NCI-H2171 (cell line): Measurements from ENCODE around the gene NAP1L1.

Experiments used
- DNase-seq: peaks from one replicate; lab custom pipeline; 2025; lab: John Stamatoyannopoulos, UW

Gene NAP1L1

GRCh38 chr12:76020731-76021672 is 63.5 kb downstream of the NAP1L1 start:
- DNase-seq, result no peak

DNA sequence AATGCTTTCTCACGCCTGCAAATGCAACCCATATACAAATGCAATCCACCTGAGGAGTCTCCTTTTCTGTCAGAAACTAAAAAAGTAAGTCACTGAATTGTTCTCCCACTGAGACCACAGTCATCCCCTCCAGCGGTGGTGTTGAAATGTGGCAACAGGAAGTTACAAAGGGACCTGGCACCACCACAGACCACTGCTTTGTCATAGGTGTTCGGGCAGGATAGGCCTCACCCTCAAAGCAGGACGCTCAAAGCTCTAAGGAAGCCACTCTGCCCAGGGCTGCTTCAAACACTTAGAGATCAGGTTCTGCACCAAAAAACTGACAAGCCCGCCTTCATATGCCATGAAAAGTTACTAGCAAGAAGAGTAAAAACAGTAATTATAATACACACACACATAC is 64.2 kb downstream of the NAP1L1 start:
- DNase-seq, result no peak

- DNase-seq, result no peak
Observed at GRCh38 chr12:76018672-76019071, 65.8 kb downstream of the NAP1L1 start.

DNA sequence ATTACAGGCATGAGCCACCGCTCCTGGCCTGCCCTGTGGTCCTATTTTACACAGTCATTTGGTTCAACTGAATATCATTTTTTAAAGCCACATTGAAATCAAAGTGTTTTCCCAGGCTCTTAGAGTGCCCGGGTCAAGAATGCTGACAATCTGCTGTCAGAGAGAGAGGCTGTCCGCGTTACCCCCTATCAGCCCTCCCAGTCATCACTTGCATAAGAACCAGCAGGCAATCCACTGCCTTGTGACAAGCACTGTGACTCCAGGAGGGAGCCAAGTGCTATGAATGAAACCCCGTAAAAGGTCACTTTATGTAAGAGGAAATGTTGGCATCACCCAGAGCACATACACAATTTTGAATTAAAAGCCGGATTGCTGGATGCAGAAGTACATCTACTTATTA is 66.4 kb downstream of the NAP1L1 start:
- no peak for DNase-seq

DNA sequence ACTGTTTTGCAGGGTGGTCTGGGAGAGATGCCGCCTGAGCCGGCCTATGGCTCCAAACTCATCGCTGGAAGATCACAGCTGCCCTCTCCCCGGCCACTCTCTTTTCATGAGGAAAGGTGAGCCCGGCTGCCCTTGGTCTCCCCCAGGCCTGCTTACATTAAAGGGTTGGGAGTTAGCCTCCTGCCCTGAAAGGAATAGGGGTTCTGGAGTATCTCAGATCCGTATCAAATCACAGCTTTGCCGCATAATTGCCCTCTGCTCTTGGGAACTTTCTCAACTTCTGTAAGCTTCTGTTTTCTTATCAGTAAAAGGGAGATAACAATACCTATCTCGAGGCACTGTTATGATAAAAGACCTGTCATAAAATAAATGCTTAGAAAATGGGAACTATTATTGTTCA is 70.5 kb downstream of the NAP1L1 start:
- DNase-seq, result no peak

DNA sequence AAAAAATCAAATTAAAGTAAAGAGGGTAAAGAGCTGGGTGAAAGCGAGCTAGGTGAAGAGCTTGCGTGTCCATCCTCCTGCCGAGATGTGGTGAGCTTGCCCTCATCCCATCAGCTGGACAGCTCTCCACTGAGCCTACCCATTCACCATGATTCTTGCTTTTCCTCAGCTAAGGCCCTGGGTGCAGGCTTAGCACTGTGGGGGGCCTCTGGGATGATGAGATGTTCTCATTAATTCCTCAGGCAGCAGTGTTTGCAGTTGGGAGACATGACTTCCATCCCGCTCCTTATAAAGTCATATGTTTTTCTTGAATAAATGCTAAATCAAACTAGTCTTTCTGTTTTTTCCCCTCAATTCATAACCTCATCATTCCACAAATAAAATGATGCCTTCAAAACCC is 70.9 kb downstream of the NAP1L1 start:
- DNase-seq, result no peak

DNA sequence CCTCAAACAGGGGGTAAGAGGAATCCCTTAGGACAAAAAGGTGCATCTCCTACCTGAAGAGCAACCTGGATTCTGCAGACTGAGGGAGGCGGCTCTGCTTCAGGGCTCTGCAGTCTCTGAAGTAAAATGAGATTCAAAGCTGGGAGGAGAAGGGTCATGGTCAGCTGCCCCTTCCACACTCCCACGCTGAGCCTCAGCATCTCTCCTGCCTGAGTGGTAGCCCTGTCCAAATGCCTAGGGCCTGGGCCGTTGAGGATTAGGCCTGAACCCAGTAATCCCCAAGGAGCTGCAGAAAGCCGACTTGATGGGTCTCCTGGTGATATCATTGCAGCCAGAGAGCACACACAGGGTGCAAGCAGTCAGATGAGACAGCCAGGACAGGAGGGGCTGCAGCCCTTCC is 71.8 kb downstream of the NAP1L1 start:
- no peak for DNase-seq

DNA sequence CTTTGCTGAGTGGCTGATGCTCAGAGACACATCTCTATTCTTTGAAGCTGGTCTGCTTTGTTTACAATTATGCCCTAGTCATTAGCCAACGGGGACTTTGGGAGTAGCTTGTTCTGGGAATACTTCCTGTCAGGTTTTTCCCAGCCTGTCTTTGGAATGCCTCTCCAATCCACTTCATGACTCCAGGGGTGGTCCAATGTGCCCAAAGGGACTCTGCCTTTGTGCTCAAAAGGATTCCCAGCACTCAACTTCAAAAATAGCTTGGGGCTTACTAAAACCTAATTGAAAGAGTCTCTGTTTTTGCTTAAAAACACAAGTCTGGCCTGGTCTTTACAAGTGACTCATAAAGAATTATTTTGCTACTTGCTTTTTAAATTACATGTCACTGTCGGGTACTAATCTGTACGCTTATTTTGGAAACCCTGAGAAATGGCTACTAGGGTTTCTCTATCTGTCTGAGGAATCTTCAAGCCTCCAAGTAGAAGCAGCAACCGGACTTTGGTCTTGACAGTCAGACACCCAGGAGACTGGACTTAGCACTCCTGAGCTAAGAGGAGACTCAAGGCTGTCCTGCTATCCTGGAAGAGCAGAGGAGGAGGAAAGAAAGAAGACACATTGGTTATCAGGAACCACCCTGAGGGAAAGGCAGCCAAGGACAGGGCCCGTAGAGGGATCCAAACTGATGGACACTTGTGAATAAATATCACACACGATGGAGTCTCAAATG is 73.6 kb downstream of the NAP1L1 start:
- DNase-seq, result no peak

- no peak for DNase-seq
Observed at GRCh38 chr12:76008428-76008827, 76.1 kb downstream of the NAP1L1 start.

DNA sequence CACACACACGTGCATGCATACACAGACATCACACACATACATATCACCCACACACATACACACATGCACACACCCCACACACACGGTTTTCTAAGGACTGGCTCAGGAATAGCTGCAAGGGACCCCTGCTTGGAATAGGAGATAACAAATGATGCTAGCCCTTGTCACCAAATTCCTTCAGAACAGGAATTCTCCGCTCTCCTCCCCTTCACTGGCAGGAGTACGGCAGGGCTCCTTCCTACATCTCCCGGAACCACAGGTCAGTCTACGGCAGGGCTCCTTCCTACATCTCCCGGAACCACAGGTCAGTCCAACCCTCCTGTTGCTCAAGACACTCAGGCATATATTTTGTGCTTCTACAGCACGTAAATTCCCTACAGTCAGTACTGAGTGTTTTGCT is 76.8 kb downstream of the NAP1L1 start:
- no peak for DNase-seq

DNA sequence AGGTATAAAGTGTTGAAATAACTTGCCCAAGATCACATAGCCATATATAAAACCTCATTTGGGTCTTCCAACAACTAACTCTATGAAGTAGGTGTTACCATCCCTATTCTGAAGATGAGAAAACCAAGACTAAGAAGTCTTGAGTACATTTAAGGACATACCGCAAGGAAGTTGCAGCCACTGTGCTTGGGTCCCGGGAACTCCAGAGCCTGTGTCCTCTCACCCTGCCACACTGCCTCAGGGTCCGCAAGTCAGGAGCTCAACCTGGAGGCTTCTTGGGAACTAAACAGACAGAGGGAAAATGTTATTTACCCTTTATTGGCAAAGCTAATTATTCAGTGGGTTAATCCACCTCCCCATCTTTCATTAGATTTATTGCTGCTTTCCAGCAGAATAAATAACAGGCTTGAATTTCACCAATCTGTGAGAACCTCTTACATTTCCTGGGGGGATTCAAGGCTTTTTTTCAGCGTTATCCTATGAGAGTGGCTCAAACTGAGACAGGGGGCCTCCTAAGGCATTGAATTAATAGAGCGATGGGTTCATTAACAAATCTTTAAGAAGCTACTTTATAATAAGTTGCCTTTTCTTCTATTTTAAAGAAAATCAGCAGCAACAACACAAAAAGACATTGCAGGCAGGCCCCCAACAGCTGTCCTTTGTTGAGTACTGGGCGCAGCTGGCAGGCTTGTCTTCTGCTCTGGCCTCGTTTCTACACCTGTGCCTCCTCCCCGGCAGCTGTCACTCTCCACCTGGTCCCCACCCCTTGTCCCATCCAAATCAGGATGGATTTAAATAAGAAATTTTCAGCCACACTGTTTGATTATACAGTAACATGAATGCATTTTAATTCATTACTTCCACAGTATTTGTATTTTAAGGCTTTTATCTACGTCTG is 78.2 kb downstream of the NAP1L1 start:
- peak; percentile 90 for DNase-seq

DNA sequence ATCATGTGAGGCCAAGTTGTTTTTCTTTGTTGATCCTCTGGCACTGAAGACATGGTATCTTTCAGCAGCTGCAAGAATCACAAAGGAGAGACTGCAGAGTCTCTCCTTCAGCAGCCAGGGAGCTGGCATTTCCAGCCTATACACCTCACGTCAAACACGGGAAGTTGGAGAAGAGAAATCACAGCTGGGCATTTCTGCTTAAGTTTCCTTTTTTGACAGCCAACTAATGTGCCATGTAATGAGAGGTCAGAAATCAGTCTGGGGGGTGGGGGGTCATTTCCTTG is 81.2 kb downstream of the NAP1L1 start:
- peak; percentile 21 for DNase-seq

DNA sequence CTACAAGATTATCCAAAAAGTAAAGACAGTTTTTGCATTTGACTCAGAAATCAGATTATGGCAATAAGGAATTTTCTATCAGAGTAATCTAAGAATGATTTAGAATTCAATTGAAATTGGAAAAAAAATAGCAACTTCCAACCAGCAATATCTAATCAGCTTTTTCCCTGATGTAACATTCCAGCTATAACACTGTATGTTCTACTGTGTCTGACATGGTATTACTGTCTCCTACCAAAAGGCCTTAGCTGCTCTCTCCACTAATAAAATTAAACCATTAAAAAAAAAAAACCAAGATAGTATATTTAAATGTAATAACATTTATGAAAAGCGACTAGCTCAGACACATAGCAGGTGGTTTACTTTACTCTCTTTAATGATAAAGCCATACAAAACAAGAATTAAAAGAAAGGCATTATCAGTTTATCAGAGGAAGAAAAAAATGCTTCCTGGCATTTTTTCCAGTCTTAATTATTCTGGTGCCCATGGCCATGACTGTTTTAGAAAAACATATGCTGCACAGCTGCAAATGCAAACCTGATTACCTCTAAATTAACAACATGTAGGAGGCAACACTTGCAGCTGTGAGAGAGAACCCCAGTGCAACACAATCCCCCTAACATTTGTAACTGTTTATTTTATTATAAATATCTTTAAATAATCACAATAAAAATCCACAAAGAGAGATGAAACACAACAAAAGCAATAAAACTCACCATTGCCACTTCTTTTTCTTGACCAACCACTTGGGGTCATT is 81.7 kb downstream of the NAP1L1 start:
- peak; percentile 47 for DNase-seq

DNA sequence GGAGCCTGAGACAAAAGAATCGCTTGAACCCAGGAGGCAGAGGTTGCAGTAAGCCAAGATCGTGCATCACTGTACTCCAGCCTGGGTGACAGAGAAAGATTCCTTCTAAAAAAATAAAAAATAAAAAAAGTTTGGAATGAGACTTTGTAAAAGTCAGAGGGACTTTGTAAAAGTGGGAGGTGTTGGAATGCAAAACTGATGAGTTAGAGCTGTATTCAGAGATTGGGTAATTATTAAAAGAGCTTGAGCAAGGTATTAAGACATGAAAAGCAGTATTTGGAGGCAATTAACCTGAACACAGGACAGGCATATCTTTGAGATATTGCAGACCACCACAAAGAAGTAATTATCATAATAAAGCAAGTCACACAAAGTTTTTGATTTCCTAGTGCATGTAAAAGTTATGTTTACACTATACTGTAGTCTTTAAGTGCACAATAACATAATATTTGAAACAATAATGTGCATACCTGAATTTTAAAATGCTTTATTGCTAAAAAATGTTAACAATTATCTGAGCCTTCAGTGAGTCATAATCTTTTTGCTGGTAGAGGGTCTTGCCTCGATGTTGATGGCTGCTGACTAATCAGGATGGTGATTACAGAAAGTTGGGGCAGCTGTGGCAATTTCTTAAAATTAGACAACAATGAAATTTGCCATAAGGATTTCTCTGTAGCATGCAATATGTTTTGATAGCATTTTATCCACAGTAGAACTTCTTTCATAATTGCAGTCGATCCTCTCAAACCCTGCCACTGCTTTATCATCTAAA is 86.0 kb downstream of the NAP1L1 start:
- DNase-seq, result no peak

DNA sequence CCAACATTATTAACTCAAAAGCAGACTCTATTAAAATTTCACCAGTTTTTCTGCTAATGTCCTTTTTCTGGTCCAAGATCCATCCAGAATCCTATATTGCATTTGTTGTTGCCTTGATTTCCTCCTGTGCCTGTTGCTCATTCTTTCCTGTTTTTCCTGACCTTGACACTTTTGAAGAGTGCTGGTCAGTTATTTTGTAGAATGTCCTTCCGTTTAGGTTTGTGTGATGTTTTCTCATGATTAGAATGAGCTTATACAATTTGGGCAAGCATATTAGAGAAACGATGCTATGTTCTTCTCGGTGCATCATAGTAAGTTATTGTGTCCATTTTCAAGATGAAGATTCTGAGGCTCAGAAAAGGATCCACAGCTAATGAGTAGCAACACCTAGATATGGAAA is 86.8 kb downstream of the NAP1L1 start:
- DNase-seq, result no peak

- no peak for DNase-seq
Observed at GRCh38 chr12:75996861-75997447, 87.5 kb downstream of the NAP1L1 start.

DNA sequence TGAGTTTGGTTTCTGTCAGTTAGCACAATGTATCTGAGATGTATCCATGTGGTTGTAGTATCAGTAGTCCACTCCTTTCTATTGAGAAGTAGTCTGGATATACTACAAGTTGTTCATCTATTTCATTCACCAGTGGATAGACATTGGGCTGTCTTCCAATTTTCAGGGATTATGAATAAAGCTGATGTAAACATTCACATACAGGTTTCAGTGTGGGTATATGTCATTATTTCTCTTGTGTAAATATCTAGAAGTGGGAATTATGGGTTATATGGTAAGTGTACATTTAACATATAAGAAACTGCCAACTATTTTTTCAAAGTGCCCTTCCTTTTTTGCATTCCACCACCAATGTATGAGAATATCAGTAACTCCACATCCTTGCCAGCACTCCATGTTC is 88.8 kb downstream of the NAP1L1 start:
- no peak for DNase-seq

GRCh38 chr12:75994069-75994740 is 90.3 kb downstream of the NAP1L1 start:
- DNase-seq, result no peak

GRCh38 chr12:75991753-75992152 is 92.7 kb downstream of the NAP1L1 start:
- DNase-seq, result no peak
